ENCODE data around the gene PLBD2.

Gene PLBD2

DNA sequence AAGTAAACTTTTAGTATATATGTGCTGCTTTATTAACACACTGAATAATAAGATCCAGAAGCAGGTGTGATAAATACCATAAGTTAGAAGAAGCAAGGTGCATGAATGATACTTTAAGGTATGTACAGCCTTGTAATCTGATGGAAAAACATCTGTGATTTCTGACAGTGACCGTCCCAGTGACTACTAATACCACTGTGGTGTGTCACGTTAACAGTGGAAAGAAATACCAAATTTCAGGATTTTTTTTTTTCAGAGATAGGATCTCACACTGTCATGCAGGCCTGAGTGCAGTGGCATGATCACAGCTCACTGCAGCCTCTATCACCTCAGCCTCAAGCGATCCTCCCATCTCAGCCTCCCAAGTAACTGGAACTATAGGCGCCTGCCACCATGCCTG, 23.8 kb downstream of the PLBD2 start:
- Histone ChIP-seq H3K36me3 (ENCODE audit: insufficient read depth, low read length) (no peaks in the 10 kb centered on the region), H3K4me2 (ENCODE audit: insufficient read depth, low read length) (no peak overlapping the region), H3K9ac (ENCODE audit: low read depth, low read length) (no peak overlapping the region), H3K9me3 (ENCODE audit: insufficient read depth, low read length, severe bottlenecking) (no peaks in the 10 kb centered on the region), H4K20me1 (ENCODE audit: insufficient read depth, low read length) (no peaks in the 10 kb centered on the region), H3K27me3 (ENCODE audit: insufficient read depth, low read length, poor library complexity) (no peaks in the 10 kb centered on the region), H3K4me1 (ENCODE audit: insufficient read depth, low read length) (no peaks in the 10 kb centered on the region), H2AFZ (ENCODE audit: low read depth, low read length) (no peak overlapping the region), H3K4me3 (ENCODE audit: low read depth in 1 of 2, low read length in 2 of 2) (no peak overlapping the region), H3K79me2 (ENCODE audit: insufficient read depth, low read length) (no peaks in the 10 kb centered on the region), H3K27ac (ENCODE audit: low read length) (no peak overlapping the region)
- DNase-seq: no peak
- ATAC-seq (ENCODE audit: insufficient read depth, low read depth): no peak
- TF ChIP-seq, protein P1, sequence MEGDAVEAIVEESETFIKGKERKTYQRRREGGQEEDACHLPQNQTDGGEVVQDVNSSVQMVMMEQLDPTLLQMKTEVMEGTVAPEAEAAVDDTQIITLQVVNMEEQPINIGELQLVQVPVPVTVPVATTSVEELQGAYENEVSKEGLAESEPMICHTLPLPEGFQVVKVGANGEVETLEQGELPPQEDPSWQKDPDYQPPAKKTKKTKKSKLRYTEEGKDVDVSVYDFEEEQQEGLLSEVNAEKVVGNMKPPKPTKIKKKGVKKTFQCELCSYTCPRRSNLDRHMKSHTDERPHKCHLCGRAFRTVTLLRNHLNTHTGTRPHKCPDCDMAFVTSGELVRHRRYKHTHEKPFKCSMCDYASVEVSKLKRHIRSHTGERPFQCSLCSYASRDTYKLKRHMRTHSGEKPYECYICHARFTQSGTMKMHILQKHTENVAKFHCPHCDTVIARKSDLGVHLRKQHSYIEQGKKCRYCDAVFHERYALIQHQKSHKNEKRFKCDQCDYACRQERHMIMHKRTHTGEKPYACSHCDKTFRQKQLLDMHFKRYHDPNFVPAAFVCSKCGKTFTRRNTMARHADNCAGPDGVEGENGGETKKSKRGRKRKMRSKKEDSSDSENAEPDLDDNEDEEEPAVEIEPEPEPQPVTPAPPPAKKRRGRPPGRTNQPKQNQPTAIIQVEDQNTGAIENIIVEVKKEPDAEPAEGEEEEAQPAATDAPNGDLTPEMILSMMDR (IDR thresholded peaks at IDR 0.05; ENCODE audit: borderline replicate concordance, extremely low read depth, low read length, poor library complexity, severe bottlenecking): no peak
- TF ChIP-seq EZH2 (IDR thresholded peaks at IDR 0.05; ENCODE audit: borderline replicate concordance, low read depth, low read length, severe bottlenecking): no peak

- H4K20me1 ChIP-seq (ENCODE audit: insufficient read depth, low read length): no peaks in the 10 kb centered on the region
- H3K4me1 ChIP-seq (ENCODE audit: insufficient read depth, low read length): no peaks in the 10 kb centered on the region
- H3K27ac ChIP-seq (ENCODE audit: low read length): no peak overlapping the region
- H3K4me3 ChIP-seq (ENCODE audit: low read depth in 1 of 2, low read length in 2 of 2): no peak overlapping the region
- ATAC-seq (ENCODE audit: insufficient read depth, low read depth): peak; percentile 14; the same call in 1 of the 3 replicates
- H3K4me2 ChIP-seq (ENCODE audit: insufficient read depth, low read length): no peak overlapping the region
- H3K9ac ChIP-seq (ENCODE audit: low read depth, low read length): no peak overlapping the region
- H3K79me2 ChIP-seq (ENCODE audit: insufficient read depth, low read length): no peaks in the 10 kb centered on the region
- no peaks in the 10 kb centered on the region for H3K27me3 ChIP-seq (ENCODE audit: insufficient read depth, low read length, poor library complexity)
- H2AFZ ChIP-seq (ENCODE audit: low read depth, low read length): no peak overlapping the region
- DNase-seq: no peak
- H3K36me3 ChIP-seq (ENCODE audit: insufficient read depth, low read length): no peaks in the 10 kb centered on the region
- no peaks in the 10 kb centered on the region for H3K9me3 ChIP-seq (ENCODE audit: insufficient read depth, low read length, severe bottlenecking)
- no peak for TF ChIP-seq EZH2 (IDR thresholded peaks at IDR 0.05; ENCODE audit: borderline replicate concordance, low read depth, low read length, severe bottlenecking)
- TF ChIP-seq, protein P1 (IDR thresholded peaks at IDR 0.05; ENCODE audit: borderline replicate concordance, extremely low read depth, low read length, poor library complexity, severe bottlenecking): no peak
Measured at GRCh38 chr12:113384778-113385177, 26.4 kb downstream of the PLBD2 start.

DNA sequence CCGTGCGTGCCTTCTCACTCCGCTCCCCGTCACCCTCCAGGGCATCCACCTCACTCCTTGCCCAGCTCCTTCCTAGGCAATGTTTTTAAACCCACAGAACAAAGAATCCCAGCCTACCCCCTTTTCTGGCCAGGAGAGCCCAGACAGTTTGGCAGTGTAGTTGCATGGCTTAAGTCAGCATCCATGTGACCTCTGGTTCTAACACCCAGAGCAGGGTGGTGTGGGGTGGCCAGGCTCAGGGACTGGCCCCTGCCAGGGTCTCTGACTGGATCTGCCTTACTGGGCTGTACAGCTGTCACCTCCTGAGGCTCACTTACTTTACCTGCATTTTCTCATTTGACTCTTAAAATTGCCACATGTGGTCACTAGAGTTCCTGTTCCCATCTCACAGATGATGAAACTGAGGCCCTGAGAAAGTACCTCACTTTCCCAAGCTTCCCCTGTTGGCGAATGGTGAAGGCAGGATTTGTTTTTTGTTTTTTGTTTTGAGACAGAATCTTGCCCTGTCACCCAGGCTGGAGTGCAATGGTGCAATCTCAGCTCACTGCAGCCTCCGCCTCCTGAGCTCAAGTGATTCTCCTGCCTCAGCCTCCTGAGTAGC, 27.0 kb downstream of the PLBD2 start:
- no peaks in the 10 kb centered on the region for H4K20me1 ChIP-seq (ENCODE audit: insufficient read depth, low read length)
- H3K36me3 ChIP-seq (ENCODE audit: insufficient read depth, low read length): no peaks in the 10 kb centered on the region
- H2AFZ ChIP-seq (ENCODE audit: low read depth, low read length): no peak overlapping the region
- H3K27me3 ChIP-seq (ENCODE audit: insufficient read depth, low read length, poor library complexity): no peaks in the 10 kb centered on the region
- H3K9me3 ChIP-seq (ENCODE audit: insufficient read depth, low read length, severe bottlenecking): no peaks in the 10 kb centered on the region
- no peak overlapping the region for H3K4me3 ChIP-seq (ENCODE audit: low read depth in 1 of 2, low read length in 2 of 2)
- TF ChIP-seq, protein P1 (IDR thresholded peaks at IDR 0.05; ENCODE audit: borderline replicate concordance, extremely low read depth, low read length, poor library complexity, severe bottlenecking): no peak
- TF ChIP-seq EZH2 (IDR thresholded peaks at IDR 0.05; ENCODE audit: borderline replicate concordance, low read depth, low read length, severe bottlenecking): no peak
- ATAC-seq (ENCODE audit: insufficient read depth, low read depth) (no peak), DNase-seq (no peak)
- H3K79me2 ChIP-seq (ENCODE audit: insufficient read depth, low read length): no peaks in the 10 kb centered on the region
- no peak overlapping the region for H3K9ac ChIP-seq (ENCODE audit: low read depth, low read length)
- no peak overlapping the region for H3K27ac ChIP-seq (ENCODE audit: low read length)
- no peaks in the 10 kb centered on the region for H3K4me1 ChIP-seq (ENCODE audit: insufficient read depth, low read length)
- H3K4me2 ChIP-seq (ENCODE audit: insufficient read depth, low read length): no peak overlapping the region
